Measurements from ENCODE around the gene FBXW11. TPM values are rescaled to one million over a fixed set of nuclear protein-coding genes. Genes with fewer than 3 reads are reported as not detected.

The FBXW11 gene
- total RNA-seq, 1 experiment from 2014 or later: 85.3 TPM

- DNase-seq: no peak
- H3K4me1 Mint-ChIP-seq: peaks cover 37 to 42% of the 10 kb centered on the region in 2 experiments
- Histone ChIP-seq H3T11ph (ENCODE audit: low read length) (no peak overlapping the region), H3K56ac (ENCODE audit: insufficient read length, low read depth, low read length) (no peak overlapping the region), H2BK12ac (ENCODE audit: insufficient read length, low read depth, low read length) (no peak overlapping the region), H4K8ac (replicated peaks; ENCODE audit: insufficient read length, low read depth, low read length) (no peak overlapping the region), H3K79me1 (ENCODE audit: insufficient read depth, low read depth, low read length, poor library complexity, severe bottlenecking) (no peaks in the 10 kb centered on the region), H3K9ac (ENCODE audit: extremely low read depth, insufficient read length, low read length) (no peak overlapping the region), H3K27me3 (ENCODE audit: insufficient read depth, low read length) (no peaks in the 10 kb centered on the region), H3K9me3 (ENCODE audit: control insufficient read depth, low read depth, low read length) (no peaks in the 10 kb centered on the region), H2BK15ac (ENCODE audit: low read depth, low read length) (no peak overlapping the region), H2BK120ac (ENCODE audit: low read depth, low read length, poor library complexity, severe bottlenecking) (no peak overlapping the region), H4K5ac (ENCODE audit: insufficient read length, low read depth, low read length) (no peak overlapping the region), H3K18ac (ENCODE audit: insufficient read length, low read depth, low read length) (no peak overlapping the region), H2BK5ac (ENCODE audit: insufficient read length, low read length) (no peak overlapping the region), H3K23me2 (ENCODE audit: insufficient read length, low read depth, low read length, poor library complexity, severe bottlenecking) (no peaks in the 10 kb centered on the region), H2AK5ac (ENCODE audit: insufficient read length, low read length) (no peak overlapping the region), H3K27ac (ENCODE audit: insufficient read length, low read depth, low read length) (no peak overlapping the region), H3K79me2 (ENCODE audit: insufficient read depth, low read length) (no peaks in the 10 kb centered on the region), H2BK20ac (ENCODE audit: low read depth, low read length, poor library complexity, severe bottlenecking) (no peak overlapping the region), H2AFZ (ENCODE audit: low read length) (no peak overlapping the region), H3K4me1 (ENCODE audit: insufficient read depth, low read length) (peaks cover 4% of the 10 kb centered on the region; the same call in 1 of the 2 replicates), H3K4ac (ENCODE audit: low read depth, low read length) (no peak overlapping the region), H3K14ac (ENCODE audit: insufficient read depth, low read length) (no peak overlapping the region), H3K4me2 (ENCODE audit: insufficient read depth, insufficient read length, low read length) (no peak overlapping the region), H4K91ac (ENCODE audit: insufficient read length, low read depth, low read length) (no peak overlapping the region), H3K23ac (ENCODE audit: insufficient read length, low read depth, low read length) (no peak overlapping the region), H4K20me1 (ENCODE audit: control insufficient read depth, insufficient read depth, insufficient read length) (no peaks in the 10 kb centered on the region)
- WGBS (ENCODE audit: extremely low coverage, insufficient read length, low lambda C conversion rate): no CpG with 5 or more reads among the region's 4 CpGs
- peaks cover 3 to 17% (median 16%) of the 10 kb centered on the region in 3 experiments; a peak in 4 of 7 replicates for H3K36me3 Mint-ChIP-seq (ENCODE audit: insufficient read depth in 1 of 3, low read depth in 3 of 3)
- no peak overlapping the region for H3K27ac Mint-ChIP-seq
- H3K4me3 Mint-ChIP-seq: no peak overlapping the region
- no peak for TF ChIP-seq CTCF (conservative IDR thresholded peaks at IDR 0.05)
- H3K27me3 Mint-ChIP-seq (ENCODE audit: low read depth): no peaks in the 10 kb centered on the region
- H3K9me3 Mint-ChIP-seq: no peaks in the 10 kb centered on the region
Observed at GRCh38 chr5:172046593-172046992, 40.2 kb upstream of the FBXW11 start.
